ENCODE data around the gene GIPC2. TPM values are rescaled to one million over a fixed set of nuclear protein-coding genes. Genes with fewer than 3 reads are reported as not detected.

The GIPC2 gene
- total and polyA plus RNA-seq, 9 of the 15 experiments (the other 6 are each of a cell fraction or from before 2014, with no cell fraction given) = 0.01 to 0.05 (median 0.04) TPM; not detected in 3

- TF ChIP-seq ZNF707 (CRISPR knock-in tag; conservative IDR thresholded peaks at IDR 0.05) (no peak), TCF7 (IDR thresholded peaks at IDR 0.05; ENCODE audit: borderline replicate concordance) (no peak), TEAD4 (IDR thresholded peaks at IDR 0.05; ENCODE audit: low read length) (peak; percentile 58), TEAD4 (CRISPR knock-in tag; IDR thresholded peaks at IDR 0.05; ENCODE audit: borderline replicate concordance) (no peak), ZNF124 (CRISPR knock-in tag; IDR thresholded peaks at IDR 0.05) (no peak), ARNT (IDR thresholded peaks at IDR 0.05) (peak in 1 of 2 experiments; percentile 71; a peak in 2 of 4 replicates), USF1 (CRISPR knock-in tag; IDR thresholded peaks at IDR 0.05) (no peak)
Measured at GRCh38 chr1:78005755-78006154, 40.0 kb upstream of the GIPC2 start (continued).

GRCh38 chr1:78006521-78006920 lies 39.2 kb upstream of the GIPC2 start:
- H3K79me2 ChIP-seq (ENCODE audit: control insufficient read depth, insufficient read depth, low read length) = peaks cover 87% of the 10 kb centered on the region
- H3K4me1 ChIP-seq (replicated peaks in 1 of 2; ENCODE audit: control insufficient read depth in 2 of 2, insufficient read depth in 2 of 2, low read length in 2 of 2) = peaks cover 0 to 7% of the 10 kb centered on the region in 2 experiments; a peak in 3 of 5 replicates
- H3K9ac ChIP-seq (ENCODE audit: insufficient read depth in 1 of 2, low read depth in 2 of 2, low read length in 2 of 2) = peak overlapping the region in 1 of 2 experiments; percentile 88; a peak in 3 of 4 replicates
- no peak for FAIRE-seq
- H2AFZ ChIP-seq (ENCODE audit: low read depth, low read length) = no peak overlapping the region
- no peaks in the 10 kb centered on the region for H3K9me3 ChIP-seq (replicated peaks; ENCODE audit: control insufficient read depth, insufficient read depth, low read depth, low read length)
- no peaks in the 10 kb centered on the region for H3K27me3 ChIP-seq (ENCODE audit: control insufficient read depth in 2 of 2, insufficient read depth in 2 of 2, low read length in 2 of 2)
- peak in 1 of 4 experiments; percentile 29 for DNase-seq (ENCODE audit: extremely low read depth in 1 of 4, low spot score in 3 of 4)
- ATAC-seq = peak; percentile 4
- H3K36me3 ChIP-seq (ENCODE audit: control insufficient read depth, insufficient read depth, low read length) = no peaks in the 10 kb centered on the region; the same call in 2 of the 3 replicates
- in situ Hi-C loops (cut with MboI) (loop anchor here (10.0 kb wide), 1 partner anchor 108 kb away; no protein-coding TSS in a partner anchor), intact Hi-C loops (cut with micrococcal nuclease) (loop anchor here (5.0 kb wide), 1 partner anchor 249 kb away; the partner anchor contains the start of gene USP33)
- no TSS peak for BruUV-seq (replicated peaks)
- peak overlapping the region; percentile 79; the same call in 1 of the 2 replicates for H3K4me2 ChIP-seq (ENCODE audit: insufficient read depth, low read length)
- H3K4me3 ChIP-seq = peak overlapping the region; percentile 49
- POLR2A ChIA-PET = interaction anchor here (0.5 to 10.5 kb wide), 10 partner anchors 8 to 123 kb away, joined by 3 to 199 read pairs (median 10); partner anchors contain the start of gene FUBP1
- H3K27ac ChIP-seq (ENCODE audit: extremely low read depth, low read depth, low read length) = peak overlapping the region; percentile 96; the same call in 2 of the 3 replicates
- CTCF ChIA-PET (ENCODE audit: low intra/inter-chr PET ratio) = no interaction called here
- no peaks in the 10 kb centered on the region for H3K9me1 ChIP-seq (ENCODE audit: control insufficient read depth, insufficient read depth, low read length)
- peaks cover 3% of the 10 kb centered on the region; the same call in 1 of the 2 replicates for H4K20me1 ChIP-seq (replicated peaks; ENCODE audit: control insufficient read depth, insufficient read depth, low read length)
- TF ChIP-seq FOXA3 (CRISPR knock-in tag; conservative IDR thresholded peaks at IDR 0.05 in 1 of 2, IDR thresholded peaks at IDR 0.05 in 1 of 2) (peak in 1 of 2 experiments; percentile 45; a peak in 1 of 4 replicates), E4F1 (CRISPR knock-in tag; IDR thresholded peaks at IDR 0.05; ENCODE audit: borderline replicate concordance) (0 out of 2 replicates have a peak, but pooled peaks have one; percentile 22), JUNB (CRISPR knock-in tag; conservative IDR thresholded peaks at IDR 0.05) (no peak), CSDE1 (IDR thresholded peaks at IDR 0.05) (no peak), RBM25 (IDR thresholded peaks at IDR 0.05; ENCODE audit: low read depth, low read length, severe bottlenecking) (no peak)
- TF ChIP-seq, protein P1, sequence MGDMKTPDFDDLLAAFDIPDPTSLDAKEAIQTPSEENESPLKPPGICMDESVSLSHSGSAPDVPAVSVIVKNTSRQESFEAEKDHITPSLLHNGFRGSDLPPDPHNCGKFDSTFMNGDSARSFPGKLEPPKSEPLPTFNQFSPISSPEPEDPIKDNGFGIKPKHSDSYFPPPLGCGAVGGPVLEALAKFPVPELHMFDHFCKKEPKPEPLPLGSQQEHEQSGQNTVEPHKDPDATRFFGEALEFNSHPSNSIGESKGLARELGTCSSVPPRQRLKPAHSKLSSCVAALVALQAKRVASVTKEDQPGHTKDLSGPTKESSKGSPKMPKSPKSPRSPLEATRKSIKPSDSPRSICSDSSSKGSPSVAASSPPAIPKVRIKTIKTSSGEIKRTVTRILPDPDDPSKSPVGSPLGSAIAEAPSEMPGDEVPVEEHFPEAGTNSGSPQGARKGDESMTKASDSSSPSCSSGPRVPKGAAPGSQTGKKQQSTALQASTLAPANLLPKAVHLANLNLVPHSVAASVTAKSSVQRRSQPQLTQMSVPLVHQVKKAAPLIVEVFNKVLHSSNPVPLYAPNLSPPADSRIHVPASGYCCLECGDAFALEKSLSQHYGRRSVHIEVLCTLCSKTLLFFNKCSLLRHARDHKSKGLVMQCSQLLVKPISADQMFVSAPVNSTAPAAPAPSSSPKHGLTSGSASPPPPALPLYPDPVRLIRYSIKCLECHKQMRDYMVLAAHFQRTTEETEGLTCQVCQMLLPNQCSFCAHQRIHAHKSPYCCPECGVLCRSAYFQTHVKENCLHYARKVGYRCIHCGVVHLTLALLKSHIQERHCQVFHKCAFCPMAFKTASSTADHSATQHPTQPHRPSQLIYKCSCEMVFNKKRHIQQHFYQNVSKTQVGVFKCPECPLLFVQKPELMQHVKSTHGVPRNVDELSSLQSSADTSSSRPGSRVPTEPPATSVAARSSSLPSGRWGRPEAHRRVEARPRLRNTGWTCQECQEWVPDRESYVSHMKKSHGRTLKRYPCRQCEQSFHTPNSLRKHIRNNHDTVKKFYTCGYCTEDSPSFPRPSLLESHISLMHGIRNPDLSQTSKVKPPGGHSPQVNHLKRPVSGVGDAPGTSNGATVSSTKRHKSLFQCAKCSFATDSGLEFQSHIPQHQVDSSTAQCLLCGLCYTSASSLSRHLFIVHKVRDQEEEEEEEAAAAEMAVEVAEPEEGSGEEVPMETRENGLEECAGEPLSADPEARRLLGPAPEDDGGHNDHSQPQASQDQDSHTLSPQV (IDR thresholded peaks at IDR 0.05) = 0 out of 2 replicates have a peak, but pooled peaks have one; percentile 20

Measured in K562 (cell line).